Measurements from ENCODE around the gene RIPOR3.

- TF ChIP-seq SMC3 (IDR thresholded peaks at IDR 0.05; ENCODE audit: low read depth, low read length) = no peak
- peak; percentile 15; the same call in 1 of the 2 replicates for TF ChIP-seq MXI1 (IDR thresholded peaks at IDR 0.05; ENCODE audit: low read depth, low read length)
- TF ChIP-seq CTCF (IDR thresholded peaks at IDR 0.05) = no peak
- no peak for TF ChIP-seq PBX3 (IDR thresholded peaks at IDR 0.05)
- no peak for TF ChIP-seq TCF12 (IDR thresholded peaks at IDR 0.05)
- TF ChIP-seq, protein P1, sequence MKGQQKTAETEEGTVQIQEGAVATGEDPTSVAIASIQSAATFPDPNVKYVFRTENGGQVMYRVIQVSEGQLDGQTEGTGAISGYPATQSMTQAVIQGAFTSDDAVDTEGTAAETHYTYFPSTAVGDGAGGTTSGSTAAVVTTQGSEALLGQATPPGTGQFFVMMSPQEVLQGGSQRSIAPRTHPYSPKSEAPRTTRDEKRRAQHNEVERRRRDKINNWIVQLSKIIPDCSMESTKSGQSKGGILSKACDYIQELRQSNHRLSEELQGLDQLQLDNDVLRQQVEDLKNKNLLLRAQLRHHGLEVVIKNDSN (IDR thresholded peaks at IDR 0.05; ENCODE audit: borderline replicate concordance, low read depth) = no peak
- TF ChIP-seq SIN3A (IDR thresholded peaks at IDR 0.05; ENCODE audit: borderline replicate concordance, low read depth, low read length) = no peak
- TF ChIP-seq EZH2phosphoT487 (IDR thresholded peaks at IDR 0.05; ENCODE audit: borderline replicate concordance, low read depth) = no peak
- TF ChIP-seq TAF1 (IDR thresholded peaks at IDR 0.05; ENCODE audit: borderline replicate concordance, low read depth, low read length) = no peak
- no peak for TF ChIP-seq ZBTB33 (IDR thresholded peaks at IDR 0.05; ENCODE audit: borderline replicate concordance, low read depth)
- no peak for TF ChIP-seq MEF2A (IDR thresholded peaks at IDR 0.05; ENCODE audit: borderline replicate concordance, low read depth)
- TF ChIP-seq ELF1 (IDR thresholded peaks at IDR 0.05) = no peak
- TF ChIP-seq GATA2 (CRISPR knock-in tag; IDR thresholded peaks at IDR 0.05) = no peak
- TF ChIP-seq FOXM1 (IDR thresholded peaks at IDR 0.05; ENCODE audit: low read depth) = no peak
Measured at GRCh38 chr20:50628332-50628731, 63.0 kb downstream of the RIPOR3 start.

All from SK-N-SH (cell line).